Ammon's horn (tissue), 1 donor: ENCODE results near the gene ZNF844.
A peak's percentile ranks its signal among the peaks of the same experiment; 100 is the strongest.
"Not testable (repeated sequence)": the region's sequence is repeated elsewhere in the genome, so short reads cannot be mapped to it uniquely, and the experiment has no call there.

Experiments
- DNase-seq: peaks from one replicate; pipeline ENCODE4 v3.0.0-alpha.2; 2016; ENCODE audit warnings: low spot score

The ZNF844 gene

GRCh38 chr19:12092065-12092867 lies 27.7 kb downstream of the ZNF844 start:
- DNase-seq: peak; percentile 76

- no peak for DNase-seq
Observed at GRCh38 chr19:12092956-12093355, 28.4 kb downstream of the ZNF844 start.

- DNase-seq: no peak
Observed at GRCh38 chr19:12093777-12094176, 29.2 kb downstream of the ZNF844 start.

GRCh38 chr19:12095111-12095790 lies 30.7 kb downstream of the ZNF844 start:
- no peak for DNase-seq

GRCh38 chr19:12098040-12098439 lies 33.5 kb downstream of the ZNF844 start:
- no peak for DNase-seq

GRCh38 chr19:12103909-12104308 lies 39.4 kb downstream of the ZNF844 start:
- not testable (repeated sequence) for DNase-seq

GRCh38 chr19:12111176-12111575 lies 46.6 kb downstream of the ZNF844 start:
- no peak for DNase-seq

- no peak for DNase-seq
Observed at GRCh38 chr19:12111943-12112637, 47.6 kb downstream of the ZNF844 start.

- DNase-seq: no peak
Observed at GRCh38 chr19:12112701-12113100, 48.2 kb downstream of the ZNF844 start.

GRCh38 chr19:12113121-12113520 lies 48.6 kb downstream of the ZNF844 start:
- DNase-seq: no peak

- no peak for DNase-seq
Observed at GRCh38 chr19:12117201-12117970, 52.9 kb downstream of the ZNF844 start.

GRCh38 chr19:12126707-12127106 lies 62.2 kb downstream of the ZNF844 start:
- peak; percentile 21 for DNase-seq
